HEK293T (cell line): ENCODE results near the gene KIAA1328.
A peak's percentile ranks its signal among the peaks of the same experiment; 100 is the strongest.

Experiments
- CTCF ChIA-PET: fragments of 350-600 bp; formaldehyde crosslinking; extraction: SDS; loops from one replicate; lab custom pipeline; 2021; ENCODE audit warnings: antibody characterized with exemption, inconsistent platforms; lab: Yijun Ruan, JAX
- POLR2A ChIA-PET: fragments of 350-600 bp; formaldehyde crosslinking; extraction: SDS; loops from one replicate; lab custom pipeline; 2020; ENCODE audit warnings: antibody characterized with exemption, inconsistent platforms; lab: Yijun Ruan, JAX
- DNase-seq: peaks from one replicate; pipeline ENCODE4 v3.0.0; 2012; ENCODE audit warnings: mixed read lengths; ENCODE audit errors: extremely low spot score
- ARNT ChIP-seq: fragments of 450-650 bp; IDR thresholded peaks from 2 replicates; pipeline ENCODE4 v1.6.1; 2017; ENCODE audit warnings: mild to moderate bottlenecking
- BHLHE40 ChIP-seq: fragments of 450-650 bp; IDR thresholded peaks from 2 replicates; pipeline ENCODE4 v1.6.1; 2016; ENCODE audit warnings: mild to moderate bottlenecking, moderate library complexity, borderline replicate concordance
- CTBP1 ChIP-seq: fragments of 450-650 bp; IDR thresholded peaks from 2 replicates; pipeline ENCODE4 v1.6.1; 2016; ENCODE audit warnings: borderline replicate concordance
- ELF4 ChIP-seq: fragments of 450-650 bp; IDR thresholded peaks from 2 replicates; pipeline ENCODE4 v1.6.1; 2017; ENCODE audit warnings: antibody characterized with exemption
- FOXA1 ChIP-seq: fragments of 450-650 bp; IDR thresholded peaks from 2 replicates; pipeline ENCODE4 v1.6.1; 2016; ENCODE audit warnings: mild to moderate bottlenecking
- FOXK2 ChIP-seq: fragments of 450-650 bp; IDR thresholded peaks from 2 replicates; pipeline ENCODE4 v1.6.1; 2016; ENCODE audit warnings: mild to moderate bottlenecking
- FOXM1 ChIP-seq: fragments of 450-650 bp; IDR thresholded peaks from 2 replicates; pipeline ENCODE4 v1.6.1; 2017; ENCODE audit warnings: mild to moderate bottlenecking, borderline replicate concordance
- HDGF ChIP-seq: fragments of 450-650 bp; IDR thresholded peaks from 2 replicates; pipeline ENCODE4 v1.6.1; 2017; ENCODE audit warnings: antibody characterized with exemption, borderline replicate concordance
- L3MBTL2 ChIP-seq: fragments of 450-650 bp; conservative IDR thresholded peaks from 2 replicates; pipeline ENCODE4 v1.6.1; 2016; ENCODE audit warnings: mild to moderate bottlenecking
- LEF1 ChIP-seq: fragments of 450-650 bp; IDR thresholded peaks from 2 replicates; pipeline ENCODE4 v1.6.1; 2017; ENCODE audit warnings: mild to moderate bottlenecking, borderline replicate concordance
- NFRKB ChIP-seq: fragments of 450-650 bp; IDR thresholded peaks from 2 replicates; pipeline ENCODE4 v1.6.1; 2016; ENCODE audit warnings: mild to moderate bottlenecking, moderate library complexity
- SP1 ChIP-seq: fragments of 450-650 bp; IDR thresholded peaks from 2 replicates; pipeline ENCODE4 v1.6.1; 2017
- SUZ12 ChIP-seq: fragments of 450-650 bp; IDR thresholded peaks from 2 replicates; pipeline ENCODE4 v1.6.1; 2016; ENCODE audit warnings: mild to moderate bottlenecking
- TARDBP ChIP-seq: fragments of 450-650 bp; IDR thresholded peaks from 2 replicates; pipeline ENCODE4 v1.6.1; 2016
- ZNF384 ChIP-seq: fragments of 450-650 bp; IDR thresholded peaks from 2 replicates; pipeline ENCODE4 v1.6.1; 2016
- TF ChIP-seq, protein P1 (sequence below): fragments of 450-650 bp; IDR thresholded peaks from 2 replicates; pipeline ENCODE4 v1.6.1; 2016

KIAA1328 gene

DNA sequence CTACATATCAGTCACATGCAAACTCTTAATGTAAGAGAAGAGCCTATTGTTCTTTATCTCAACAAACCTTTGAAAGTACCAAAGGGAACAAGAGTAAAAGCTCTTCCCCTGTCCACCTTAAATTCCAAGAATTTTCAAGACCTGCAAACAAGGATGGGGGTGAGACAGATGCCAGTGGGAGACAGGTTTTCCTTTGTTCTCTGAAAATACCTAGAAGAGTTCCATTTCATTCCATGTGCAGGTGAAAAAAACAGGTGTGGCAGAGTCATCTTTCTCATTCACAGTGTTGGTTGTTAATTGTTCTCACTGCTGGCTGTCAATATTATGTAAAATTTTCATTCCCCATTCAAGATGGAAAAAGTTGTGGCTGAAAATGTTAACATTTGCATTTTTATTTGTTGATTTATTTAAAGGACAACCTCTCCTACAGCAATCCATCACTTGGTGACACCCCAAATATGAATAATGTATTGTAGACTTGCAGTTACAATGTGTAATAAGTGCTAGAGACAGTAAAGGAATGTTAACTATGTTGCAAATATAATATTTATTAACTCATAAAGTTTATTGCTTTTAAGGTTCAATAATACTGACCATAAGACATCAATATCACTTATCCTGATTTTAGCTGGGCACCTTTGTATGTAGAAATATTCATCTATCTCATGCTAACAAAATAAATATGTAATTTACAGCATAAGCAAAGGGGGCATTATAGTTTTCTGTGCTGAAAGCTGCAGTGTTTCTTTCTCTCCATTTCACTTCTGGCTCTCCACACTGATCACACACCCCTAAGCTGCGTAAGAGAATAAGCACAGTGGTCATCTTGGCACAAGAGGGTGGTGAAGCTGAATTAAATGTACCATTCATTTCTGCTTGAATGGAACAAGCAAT lies 347.0 kb downstream of the KIAA1328 start:
- TF ChIP-seq NFRKB: no peak
- TF ChIP-seq, protein P1, sequence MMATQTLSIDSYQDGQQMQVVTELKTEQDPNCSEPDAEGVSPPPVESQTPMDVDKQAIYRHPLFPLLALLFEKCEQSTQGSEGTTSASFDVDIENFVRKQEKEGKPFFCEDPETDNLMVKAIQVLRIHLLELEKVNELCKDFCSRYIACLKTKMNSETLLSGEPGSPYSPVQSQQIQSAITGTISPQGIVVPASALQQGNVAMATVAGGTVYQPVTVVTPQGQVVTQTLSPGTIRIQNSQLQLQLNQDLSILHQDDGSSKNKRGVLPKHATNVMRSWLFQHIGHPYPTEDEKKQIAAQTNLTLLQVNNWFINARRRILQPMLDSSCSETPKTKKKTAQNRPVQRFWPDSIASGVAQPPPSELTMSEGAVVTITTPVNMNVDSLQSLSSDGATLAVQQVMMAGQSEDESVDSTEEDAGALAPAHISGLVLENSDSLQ: peak; percentile 12; the same call in 1 of the 2 replicates
- POLR2A ChIA-PET: no interaction called here
- DNase-seq: no peak
- CTCF ChIA-PET: no interaction called here

DNA sequence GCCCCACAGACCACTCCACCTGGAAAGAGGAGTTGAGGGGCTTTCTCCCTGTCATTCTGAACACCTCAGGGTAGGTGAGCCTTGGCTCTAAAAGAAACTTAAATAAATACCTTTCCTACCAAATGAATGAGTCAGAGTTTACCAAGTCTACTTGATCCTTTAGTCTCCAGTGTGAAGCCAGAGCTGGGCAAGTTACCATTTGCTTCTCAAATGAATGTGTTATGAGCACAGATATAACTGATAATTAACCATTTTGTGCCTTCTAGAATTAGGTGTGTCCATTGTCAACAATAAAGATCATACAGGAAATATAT lies 347.7 kb downstream of the KIAA1328 start:
- ChIA-PET CTCF (no interaction called here), POLR2A (no interaction called here)
- no peak for DNase-seq
- TF ChIP-seq SP1 (no peak), ELF4 (no peak), ZNF384 (no peak), FOXA1 (no peak), TARDBP (no peak), FOXK2 (no peak), FOXM1 (no peak), SUZ12 (no peak), LEF1 (no peak), L3MBTL2 (no peak)
- TF ChIP-seq, protein P1: no peak

DNA sequence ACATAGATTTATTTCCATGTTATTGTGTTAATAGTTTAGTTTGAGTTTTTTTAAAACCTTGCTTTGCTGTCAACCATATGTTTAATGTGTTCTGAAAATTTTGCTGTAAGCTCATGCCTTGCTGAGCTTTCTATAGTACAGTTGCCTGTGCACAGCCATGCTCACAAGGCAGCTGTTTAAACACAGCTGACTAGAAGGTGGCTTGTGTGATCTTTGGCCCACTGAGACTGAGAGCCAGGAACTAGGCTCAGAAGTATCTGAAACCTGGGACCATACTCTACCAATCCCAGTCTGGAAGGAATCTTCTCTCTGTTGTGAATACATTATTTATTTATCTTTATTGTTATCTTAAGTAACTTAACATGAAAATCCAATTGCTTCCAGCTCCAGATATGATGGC lies 350.5 kb downstream of the KIAA1328 start:
- POLR2A ChIA-PET: no interaction called here
- TF ChIP-seq CTBP1 (no peak), FOXM1 (no peak), TARDBP (no peak), BHLHE40 (no peak), ARNT (no peak), FOXK2 (no peak), L3MBTL2 (no peak), ZNF384 (no peak), NFRKB (no peak), ELF4 (no peak), FOXA1 (no peak)
- TF ChIP-seq, protein P1: no peak
- no peak for DNase-seq
- CTCF ChIA-PET: interaction anchor here (1.4 kb wide), 1 partner anchor 9 kb away, joined by 3 read pairs; no protein-coding TSS in a partner anchor

DNA sequence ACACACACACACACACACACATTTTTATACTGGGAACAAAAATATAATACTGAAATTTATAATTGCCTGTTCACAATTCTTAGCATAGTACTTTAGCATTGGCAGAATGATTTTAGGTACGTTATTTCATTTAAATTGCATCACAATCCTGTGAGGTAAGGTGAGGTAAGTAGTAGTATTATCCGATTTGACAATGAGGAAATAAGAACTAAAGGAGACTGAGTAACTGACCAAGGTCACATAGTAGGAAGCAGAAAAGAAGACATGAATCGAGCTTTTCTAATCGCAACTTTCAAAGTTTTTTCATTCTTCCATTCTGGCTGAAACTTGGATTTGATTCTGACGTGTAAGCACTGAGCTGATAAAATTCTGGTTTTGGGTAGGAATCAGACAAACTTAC lies 351.2 kb downstream of the KIAA1328 start:
- TF ChIP-seq NFRKB (no peak), HDGF (no peak), BHLHE40 (no peak), ZNF384 (no peak)
- ChIA-PET POLR2A (no interaction called here), CTCF (interaction anchor here (1.4 kb wide), 1 partner anchor 8 kb away, joined by 3 read pairs; no protein-coding TSS in a partner anchor)
- no peak for DNase-seq

DNA sequence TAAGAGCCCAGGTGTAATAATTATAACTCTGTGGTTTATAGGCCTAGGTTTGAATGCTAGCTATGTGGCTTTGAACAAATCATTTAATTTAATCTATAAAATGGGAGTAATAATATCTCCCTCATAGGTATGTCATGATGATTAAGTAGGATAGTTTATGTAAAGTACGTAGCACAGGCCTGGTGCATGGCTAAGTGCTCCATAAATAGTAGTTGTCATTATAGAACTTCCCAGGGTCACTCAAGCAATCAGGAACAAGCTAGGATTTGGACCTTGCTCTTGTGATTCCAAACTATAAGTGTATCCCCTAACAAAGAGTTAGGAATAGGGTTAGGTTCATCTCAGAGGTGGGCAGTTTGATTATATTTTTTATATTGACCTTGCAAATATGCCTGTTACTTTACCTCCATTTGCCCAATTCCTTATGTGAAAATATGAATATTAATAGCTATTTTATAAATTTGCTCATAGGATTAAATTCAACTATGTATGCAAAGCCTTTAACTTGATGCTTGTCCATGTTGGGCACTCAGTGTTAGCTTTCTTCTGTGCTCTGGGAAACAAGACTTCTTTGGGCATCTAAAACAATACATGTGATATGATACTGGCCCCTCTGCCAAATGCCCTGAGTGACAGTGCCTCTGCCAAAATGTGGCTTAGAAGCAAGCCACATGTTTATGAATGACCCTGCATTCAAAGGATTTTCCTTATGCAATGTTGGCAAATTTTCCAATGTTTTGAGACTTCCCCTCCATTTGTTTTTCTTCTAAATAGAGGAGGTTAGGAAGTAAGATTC lies 353.6 kb downstream of the KIAA1328 start:
- no peak for TF ChIP-seq L3MBTL2
- TF ChIP-seq FOXK2: no peak
- DNase-seq: no peak
- ChIA-PET POLR2A (no interaction called here), CTCF (no interaction called here)

DNA sequence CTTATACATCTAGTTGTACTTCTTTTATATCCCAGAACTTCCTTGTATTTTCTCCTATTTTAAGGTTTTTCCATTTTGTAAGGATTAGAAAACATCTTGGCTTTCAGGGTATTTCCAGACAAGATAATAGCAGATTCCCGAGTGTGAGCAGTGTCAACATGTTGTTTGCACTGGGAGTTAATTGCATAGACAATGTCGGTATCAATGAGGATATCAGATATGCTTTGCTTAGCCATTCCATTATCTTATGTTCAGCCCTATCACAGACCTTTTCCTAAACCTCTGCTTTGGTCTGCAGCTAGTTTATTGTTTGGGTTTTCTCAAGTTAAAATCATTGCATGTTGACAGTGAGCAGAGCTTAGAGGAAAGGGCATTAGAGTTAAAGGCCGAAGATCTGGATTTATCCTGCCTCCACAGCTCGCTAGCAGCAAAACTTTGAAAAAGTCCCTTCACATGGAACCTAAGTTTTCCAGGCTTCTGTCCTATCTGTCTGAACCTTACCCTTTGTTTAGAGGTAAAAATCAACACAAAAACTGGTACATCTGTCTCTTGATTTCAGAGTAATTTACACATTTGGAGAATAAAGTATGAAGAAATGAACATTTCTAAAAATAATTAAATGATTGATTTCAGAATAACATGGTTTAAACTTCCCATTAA lies 355.4 kb downstream of the KIAA1328 start:
- POLR2A ChIA-PET: no interaction called here
- DNase-seq: no peak

More for the DNA sequence above, 355.4 kb downstream of the KIAA1328 start:
- TF ChIP-seq SP1 (no peak), ELF4 (no peak), SUZ12 (no peak), HDGF (no peak), NFRKB (no peak), FOXK2 (no peak), TARDBP (no peak), FOXM1 (no peak), FOXA1 (no peak), ZNF384 (no peak)
- CTCF ChIA-PET: interaction anchor here (0.7 kb wide), 1 partner anchor 13 kb away, joined by 3 read pairs; no protein-coding TSS in a partner anchor
